ENCODE results near the gene WNT11. TPM values are rescaled to one million over a fixed set of nuclear protein-coding genes. Genes with fewer than 3 reads are reported as not detected.

WNT11 gene
- total RNA-seq, 1 experiment from 2014 or later, result 0.40 TPM

DNA sequence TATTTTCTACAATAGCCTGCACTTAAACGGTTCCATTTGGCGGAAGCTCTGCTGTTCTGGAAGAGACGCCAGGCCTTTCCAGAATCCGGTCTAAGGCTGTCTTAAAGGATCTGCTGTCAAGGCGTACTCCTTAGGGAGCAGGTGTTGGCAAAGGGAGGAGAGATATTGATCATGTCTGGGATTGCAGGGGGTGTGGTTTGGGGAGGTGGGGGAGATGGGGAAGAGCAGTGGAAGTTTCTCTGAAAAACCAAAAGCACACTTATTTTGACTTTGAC lies 22.5 kb upstream of the WNT11 start:
- POLR2A ChIA-PET (ENCODE audit: unreplicated experiment), result no interaction called here
- Histone ChIP-seq H3K79me2 (ENCODE audit: low read length) (no peaks in the 10 kb centered on the region), H3K9ac (ENCODE audit: low read length) (no peak overlapping the region), H2AFZ (ENCODE audit: low read length) (no peak overlapping the region), H3K9me3 (ENCODE audit: low read length) (no peaks in the 10 kb centered on the region), H3K27ac (ENCODE audit: low read length) (no peak overlapping the region), H3K4me1 (ENCODE audit: insufficient read depth, low read length) (peaks cover 3% of the 10 kb centered on the region; the same call in 1 of the 2 replicates), H4K20me1 (ENCODE audit: low read length) (no peaks in the 10 kb centered on the region), H3K4me3 (ENCODE audit: low read length) (no peak overlapping the region), H3K4me2 (ENCODE audit: low read length) (no peak overlapping the region), H3F3A (ENCODE audit: low read length, unreplicated experiment) (no peaks in the 10 kb centered on the region), H3K27me3 (ENCODE audit: low read length) (no peaks in the 10 kb centered on the region), H3K36me3 (ENCODE audit: low read depth, low read length) (no peaks in the 10 kb centered on the region), H3K9me2 (replicated peaks; ENCODE audit: low read length) (no peaks in the 10 kb centered on the region)
- ATAC-seq, result no peak
- intact Hi-C loops (cut with micrococcal nuclease), result no loop called here
- CTCF ChIA-PET, result no interaction called here
- TF ChIP-seq EZH2 (IDR thresholded peaks at IDR 0.05; ENCODE audit: low read length, unreplicated experiment), result no peak
- TF ChIP-seq EZH2phosphoT487 (IDR thresholded peaks at IDR 0.05; ENCODE audit: borderline replicate concordance, low read length), result no peak
- TF ChIP-seq, protein P1, sequence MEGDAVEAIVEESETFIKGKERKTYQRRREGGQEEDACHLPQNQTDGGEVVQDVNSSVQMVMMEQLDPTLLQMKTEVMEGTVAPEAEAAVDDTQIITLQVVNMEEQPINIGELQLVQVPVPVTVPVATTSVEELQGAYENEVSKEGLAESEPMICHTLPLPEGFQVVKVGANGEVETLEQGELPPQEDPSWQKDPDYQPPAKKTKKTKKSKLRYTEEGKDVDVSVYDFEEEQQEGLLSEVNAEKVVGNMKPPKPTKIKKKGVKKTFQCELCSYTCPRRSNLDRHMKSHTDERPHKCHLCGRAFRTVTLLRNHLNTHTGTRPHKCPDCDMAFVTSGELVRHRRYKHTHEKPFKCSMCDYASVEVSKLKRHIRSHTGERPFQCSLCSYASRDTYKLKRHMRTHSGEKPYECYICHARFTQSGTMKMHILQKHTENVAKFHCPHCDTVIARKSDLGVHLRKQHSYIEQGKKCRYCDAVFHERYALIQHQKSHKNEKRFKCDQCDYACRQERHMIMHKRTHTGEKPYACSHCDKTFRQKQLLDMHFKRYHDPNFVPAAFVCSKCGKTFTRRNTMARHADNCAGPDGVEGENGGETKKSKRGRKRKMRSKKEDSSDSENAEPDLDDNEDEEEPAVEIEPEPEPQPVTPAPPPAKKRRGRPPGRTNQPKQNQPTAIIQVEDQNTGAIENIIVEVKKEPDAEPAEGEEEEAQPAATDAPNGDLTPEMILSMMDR (conservative IDR thresholded peaks at IDR 0.05; ENCODE audit: low read depth, low read length), result no peak
- no peak for DNase-seq
- BruUV-seq (replicated peaks), result no TSS peak

DNA sequence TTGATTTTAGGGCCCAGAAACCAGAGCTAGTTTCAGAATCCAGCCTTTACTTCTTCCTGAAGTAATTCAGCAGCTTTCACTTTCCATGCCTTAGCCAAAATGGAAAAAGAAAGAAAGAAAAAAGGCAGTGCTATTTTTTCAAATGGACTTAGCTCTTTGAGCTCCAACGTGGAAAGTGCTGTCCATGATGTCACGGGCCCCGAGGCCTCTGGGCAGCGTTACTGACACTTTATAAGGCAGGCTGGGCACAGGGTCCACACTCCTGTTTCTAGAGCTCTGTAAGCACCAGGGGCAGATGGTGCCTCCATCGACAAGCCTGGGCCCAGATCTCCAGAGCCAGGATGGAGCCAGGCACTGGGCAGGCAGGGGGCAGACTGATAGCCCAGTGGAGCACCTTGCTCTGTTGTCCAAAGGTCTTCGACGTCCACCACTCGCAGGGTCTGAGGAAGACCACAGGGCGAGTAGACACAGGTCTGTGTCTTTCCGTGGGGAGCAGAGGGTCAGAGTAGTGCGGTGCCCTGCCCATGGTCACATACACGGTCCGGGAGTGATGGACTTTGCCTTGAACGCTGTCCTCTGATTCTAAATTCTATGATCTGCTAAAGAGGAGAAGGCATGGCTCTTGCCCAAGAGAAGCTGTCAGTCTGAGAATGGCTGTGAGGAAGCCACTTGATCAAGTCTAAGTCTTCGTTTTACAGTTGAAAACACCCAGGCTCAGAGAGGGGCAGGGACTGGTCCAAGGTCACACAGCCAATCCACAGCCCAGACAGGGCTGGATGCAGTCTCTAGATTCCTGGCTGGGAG lies 22.0 kb upstream of the WNT11 start:
- no peak for DNase-seq
- Histone ChIP-seq H3K79me2 (ENCODE audit: low read length) (no peaks in the 10 kb centered on the region), H3K4me1 (ENCODE audit: insufficient read depth, low read length) (0 out of 2 replicates have a peak, but pooled peaks cover 3% of the 10 kb centered on the region), H3K9ac (ENCODE audit: low read length) (no peak overlapping the region), H3K9me2 (replicated peaks; ENCODE audit: low read length) (no peaks in the 10 kb centered on the region), H3K27ac (ENCODE audit: low read length) (no peak overlapping the region), H3K4me2 (ENCODE audit: low read length) (no peak overlapping the region), H3K27me3 (ENCODE audit: low read length) (no peaks in the 10 kb centered on the region), H2AFZ (ENCODE audit: low read length) (no peak overlapping the region), H3K9me3 (ENCODE audit: low read length) (no peaks in the 10 kb centered on the region), H3K36me3 (ENCODE audit: low read depth, low read length) (no peaks in the 10 kb centered on the region), H3F3A (ENCODE audit: low read length, unreplicated experiment) (no peaks in the 10 kb centered on the region), H4K20me1 (ENCODE audit: low read length) (no peaks in the 10 kb centered on the region), H3K4me3 (ENCODE audit: low read length) (no peak overlapping the region)
- CTCF ChIA-PET, result interaction anchor here (0.8 kb wide), 1 partner anchor 21 kb away, joined by 3 read pairs; no protein-coding TSS in a partner anchor
- intact Hi-C loops (cut with micrococcal nuclease), result no loop called here
- no peak for ATAC-seq
- BruUV-seq (replicated peaks), result no TSS peak
- POLR2A ChIA-PET (ENCODE audit: unreplicated experiment), result no interaction called here
- TF ChIP-seq, protein P1 (conservative IDR thresholded peaks at IDR 0.05; ENCODE audit: low read depth, low read length), result no peak
- TF ChIP-seq EZH2phosphoT487 (IDR thresholded peaks at IDR 0.05; ENCODE audit: borderline replicate concordance, low read length), result no peak
- no peak for TF ChIP-seq EZH2 (IDR thresholded peaks at IDR 0.05; ENCODE audit: low read length, unreplicated experiment)

DNA sequence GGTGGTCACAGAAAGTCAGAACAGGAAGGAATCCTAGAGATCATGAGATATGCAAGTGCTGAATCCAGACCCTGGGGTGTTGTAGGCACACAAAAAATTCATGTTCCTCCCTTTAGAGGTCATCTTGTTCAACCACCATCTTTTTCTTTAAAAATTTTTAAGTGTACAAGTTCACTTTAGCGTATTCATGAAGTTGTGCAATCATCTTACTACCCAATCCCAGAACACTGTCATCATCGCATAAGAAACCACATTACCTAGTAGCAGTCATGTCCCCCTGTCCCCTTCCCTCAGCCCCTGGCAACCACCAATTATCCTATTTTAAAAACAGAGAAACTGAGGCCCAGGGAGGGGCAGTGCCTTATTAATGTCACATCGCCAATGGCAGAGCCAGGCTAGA lies 20.3 kb upstream of the WNT11 start:
- H3K9me3 ChIP-seq (ENCODE audit: low read length), result no peaks in the 10 kb centered on the region
- POLR2A ChIA-PET (ENCODE audit: unreplicated experiment), result no interaction called here
- CTCF ChIA-PET, result no interaction called here
- intact Hi-C loops (cut with micrococcal nuclease), result no loop called here
- no peak overlapping the region for H3K27ac ChIP-seq (ENCODE audit: low read length)
- no peak for DNase-seq
- H4K20me1 ChIP-seq (ENCODE audit: low read length), result no peaks in the 10 kb centered on the region
- TF ChIP-seq EZH2 (IDR thresholded peaks at IDR 0.05; ENCODE audit: low read length, unreplicated experiment), result no peak
- TF ChIP-seq EZH2phosphoT487 (IDR thresholded peaks at IDR 0.05; ENCODE audit: borderline replicate concordance, low read length), result no peak
- TF ChIP-seq, protein P1 (conservative IDR thresholded peaks at IDR 0.05; ENCODE audit: low read depth, low read length), result no peak
- H3K9me2 ChIP-seq (replicated peaks; ENCODE audit: low read length), result no peaks in the 10 kb centered on the region
- 0 out of 2 replicates have a peak, but pooled peaks cover 3% of the 10 kb centered on the region for H3K4me1 ChIP-seq (ENCODE audit: insufficient read depth, low read length)
- H3K4me3 ChIP-seq (ENCODE audit: low read length), result no peak overlapping the region
- H3K36me3 ChIP-seq (ENCODE audit: low read depth, low read length), result no peaks in the 10 kb centered on the region
- no peaks in the 10 kb centered on the region for H3K27me3 ChIP-seq (ENCODE audit: low read length)
- no peaks in the 10 kb centered on the region for H3K79me2 ChIP-seq (ENCODE audit: low read length)
- no peak overlapping the region for H3K9ac ChIP-seq (ENCODE audit: low read length)
- no peak for ATAC-seq
- no TSS peak for BruUV-seq (replicated peaks)
- no peak overlapping the region for H3K4me2 ChIP-seq (ENCODE audit: low read length)
- no peak overlapping the region for H2AFZ ChIP-seq (ENCODE audit: low read length)
- no peaks in the 10 kb centered on the region for H3F3A ChIP-seq (ENCODE audit: low read length, unreplicated experiment)
